Esophagus squamous epithelium (tissue), 4 donors: Measurements from ENCODE around the gene PMEPA1.

Source experiments
- CTCF ChIP-seq, 6 experiments: fragments of 450-650 bp in 4 of 6; fragments of 200-600 bp in 2 of 6; sonication (generic) in 2 of 6; IDR thresholded peaks; one replicate each; pipeline ENCODE4 v1.5.1; 2016 to 2019; ENCODE audit warnings: antibody characterized with exemption in 6 of 6, mild to moderate bottlenecking in 4 of 6, moderate library complexity in 4 of 6
- POLR2A ChIP-seq, 4 donors: fragments of 450-650 bp; IDR thresholded peaks; one replicate each; pipeline ENCODE4 v1.6.1; 2017; ENCODE audit warnings: antibody characterized with exemption in 4 of 4, mild to moderate bottlenecking in 4 of 4, moderate library complexity in 3 of 4

DNA sequence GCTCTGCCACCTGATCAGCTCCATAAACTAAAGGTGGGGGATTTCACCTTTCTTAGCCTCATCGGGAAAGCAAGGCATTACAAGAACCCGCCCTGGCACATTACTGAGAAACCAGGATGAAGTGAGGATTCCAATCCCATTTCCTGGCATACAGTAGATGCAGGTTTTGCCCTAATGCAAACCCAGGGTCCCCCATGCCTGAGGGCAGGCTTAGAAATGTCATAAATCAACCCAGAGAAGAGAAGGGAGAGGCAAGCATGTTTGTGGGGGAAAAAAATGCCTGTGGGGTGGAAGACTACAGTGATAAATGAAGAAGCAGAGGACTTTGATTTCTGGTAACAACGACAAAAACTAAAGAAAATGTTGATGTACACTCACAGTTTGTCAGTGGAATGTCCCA lies 18.0 kb upstream of the PMEPA1 start:
- TF ChIP-seq CTCF (IDR thresholded peaks at IDR 0.05) (no peak), POLR2A (IDR thresholded peaks at IDR 0.05) (no peak)
